Effector memory CD8-positive, alpha-beta T cell (primary cell): ENCODE measurements around the gene ADGRL2.

Experiments
- ATAC-seq: fragments of 150-1000 bp; cut with Tn5 transposase; replicated peaks from 2 replicates; pipeline ENCODE4 v1.10.0; 2021; ENCODE audit warnings: mild to moderate bottlenecking, moderate library complexity
- DNase-seq, 3 experiments: peaks; one replicate each; pipeline ENCODE4 v3.0.0; 2021
- H3K27ac Mint-ChIP-seq, 2 donors: one replicate each; pipeline ENCODE4 v1.8.0; 2022; ENCODE audit warnings: mild to moderate bottlenecking in 2 of 2, mixed read lengths in 2 of 2, moderate library complexity in 2 of 2
- H3K27me3 Mint-ChIP-seq, 2 donors: one replicate each; pipeline ENCODE4 v1.8.0; 2022; ENCODE audit warnings: mixed read lengths in 2 of 2
- H3K36me3 Mint-ChIP-seq: one replicate; pipeline ENCODE4 v1.8.0; 2022; ENCODE audit warnings: mild to moderate bottlenecking, moderate library complexity, mixed read lengths; ENCODE audit not compliant: insufficient read depth
- H3K4me1 Mint-ChIP-seq, 2 donors: one replicate each; pipeline ENCODE4 v1.8.0; 2022; ENCODE audit warnings: low read depth in 2 of 2, mixed read lengths in 2 of 2
- H3K4me3 Mint-ChIP-seq, 2 donors: one replicate each; pipeline ENCODE4 v1.8.0; 2022; ENCODE audit warnings: mild to moderate bottlenecking in 2 of 2, mixed read lengths in 2 of 2, moderate library complexity in 2 of 2
- H3K9me3 Mint-ChIP-seq, 2 donors: one replicate each; pipeline ENCODE4 v1.8.0; 2022; ENCODE audit warnings: mixed read lengths in 2 of 2
- total RNA-seq, 9 experiments: gene quantifications; one replicate each; lab custom pipeline; 2026; lab: John Stamatoyannopoulos, UW

ADGRL2 gene
- 0 to 10.7 (median 0.20) reads per million in 9 experiments for total RNA-seq

- peaks cover 9 to 12% of the 10 kb centered on the region in 2 donors for H3K9me3 Mint-ChIP-seq
- no peaks in the 10 kb centered on the region for H3K4me1 Mint-ChIP-seq
- no peak for ATAC-seq
- H3K27me3 Mint-ChIP-seq = peaks cover 11 to 22% of the 10 kb centered on the region in 2 donors
- peaks cover 3% of the 10 kb centered on the region for H3K36me3 Mint-ChIP-seq
- H3K27ac Mint-ChIP-seq = no peak within 1 kb of the TSS
- no peak for DNase-seq
- no peak within 1 kb of the TSS for H3K4me3 Mint-ChIP-seq
These were observed at the start of gene ADGRL2 for GRCh38 chr1:81800695-81801650. TSS of gene ADGRL2 (plus strand) at chr1:81800934. CDS start at chr1:81836985, 36,051 bp downstream.

GRCh38 chr1:81752840-81753239 is 47.9 kb upstream of the ADGRL2 start:
- no peaks in the 10 kb centered on the region for H3K4me1 Mint-ChIP-seq
- H3K27ac Mint-ChIP-seq = no peak overlapping the region
- no peaks in the 10 kb centered on the region for H3K36me3 Mint-ChIP-seq
- ATAC-seq (no peak), DNase-seq (no peak)
- no peaks in the 10 kb centered on the region for H3K27me3 Mint-ChIP-seq
- H3K4me3 Mint-ChIP-seq = no peak overlapping the region
- peaks cover 12 to 22% of the 10 kb centered on the region in 2 donors for H3K9me3 Mint-ChIP-seq

- no peak for DNase-seq
- Mint-ChIP-seq H3K36me3 (no peaks in the 10 kb centered on the region), H3K27ac (no peak overlapping the region), H3K27me3 (no peaks in the 10 kb centered on the region), H3K9me3 (peaks cover 12 to 22% of the 10 kb centered on the region in 2 donors), H3K4me3 (no peak overlapping the region), H3K4me1 (no peaks in the 10 kb centered on the region)
- no peak for ATAC-seq
These were observed 46.3 kb upstream of the ADGRL2 start for GRCh38 chr1:81754424-81754823.

- peaks cover 7 to 22% of the 10 kb centered on the region in 2 donors for H3K9me3 Mint-ChIP-seq
- H3K4me1 Mint-ChIP-seq = no peaks in the 10 kb centered on the region
- H3K4me3 Mint-ChIP-seq = no peak overlapping the region
- ATAC-seq = no peak
- no peaks in the 10 kb centered on the region for H3K27me3 Mint-ChIP-seq
- DNase-seq = no peak
- H3K27ac Mint-ChIP-seq = no peak overlapping the region
- H3K36me3 Mint-ChIP-seq = no peaks in the 10 kb centered on the region
These were observed 43.9 kb upstream of the ADGRL2 start for GRCh38 chr1:81756872-81757271.

- Mint-ChIP-seq H3K36me3 (no peaks in the 10 kb centered on the region), H3K4me3 (no peak overlapping the region), H3K27me3 (no peaks in the 10 kb centered on the region), H3K4me1 (no peaks in the 10 kb centered on the region), H3K27ac (no peak overlapping the region), H3K9me3 (peaks cover 7 to 15% of the 10 kb centered on the region in 2 donors)
- DNase-seq = no peak
- ATAC-seq = no peak
These were observed 43.2 kb upstream of the ADGRL2 start for GRCh38 chr1:81757398-81758020.

- H3K36me3 Mint-ChIP-seq = no peaks in the 10 kb centered on the region
- no peak for DNase-seq
These were observed 42.6 kb upstream of the ADGRL2 start for GRCh38 chr1:81758181-81758580.

GRCh38 chr1:81760477-81761097 is 40.1 kb upstream of the ADGRL2 start:
- no peaks in the 10 kb centered on the region for H3K36me3 Mint-ChIP-seq
- H3K27ac Mint-ChIP-seq = no peak overlapping the region
- DNase-seq = no peak
- H3K9me3 Mint-ChIP-seq = peaks cover 5 to 7% of the 10 kb centered on the region in 2 donors
- no peak overlapping the region for H3K4me3 Mint-ChIP-seq
- no peak for ATAC-seq
- H3K4me1 Mint-ChIP-seq = no peaks in the 10 kb centered on the region
- H3K27me3 Mint-ChIP-seq = no peaks in the 10 kb centered on the region

More at GRCh38 chr1:81758181-81758580, 42.6 kb upstream of the ADGRL2 start:
- H3K27ac Mint-ChIP-seq = no peak overlapping the region
- H3K27me3 Mint-ChIP-seq = no peaks in the 10 kb centered on the region
- peaks cover 5 to 9% of the 10 kb centered on the region in 2 donors for H3K9me3 Mint-ChIP-seq
- no peaks in the 10 kb centered on the region for H3K4me1 Mint-ChIP-seq
- ATAC-seq = no peak
- H3K4me3 Mint-ChIP-seq = no peak overlapping the region

GRCh38 chr1:81775510-81775909 is 25.2 kb upstream of the ADGRL2 start:
- Mint-ChIP-seq H3K9me3 (peaks cover 4 to 14% of the 10 kb centered on the region in 2 donors), H3K27me3 (no peaks in the 10 kb centered on the region), H3K36me3 (no peaks in the 10 kb centered on the region), H3K4me1 (no peaks in the 10 kb centered on the region), H3K4me3 (no peak overlapping the region), H3K27ac (no peak overlapping the region)
- ATAC-seq (no peak), DNase-seq (no peak)

GRCh38 chr1:81780705-81781454 is 19.9 kb upstream of the ADGRL2 start:
- ATAC-seq (no peak), DNase-seq (no peak)

GRCh38 chr1:81781749-81782148 is 19.0 kb upstream of the ADGRL2 start:
- H3K4me3 Mint-ChIP-seq = no peak overlapping the region

More at GRCh38 chr1:81780705-81781454, 19.9 kb upstream of the ADGRL2 start:
- H3K9me3 Mint-ChIP-seq = peaks cover 9 to 15% of the 10 kb centered on the region in 2 donors
- no peaks in the 10 kb centered on the region for H3K36me3 Mint-ChIP-seq
- no peak overlapping the region for H3K27ac Mint-ChIP-seq
- H3K4me1 Mint-ChIP-seq = no peaks in the 10 kb centered on the region
- H3K27me3 Mint-ChIP-seq = no peaks in the 10 kb centered on the region
- H3K4me3 Mint-ChIP-seq = no peak overlapping the region

GRCh38 chr1:81792184-81792583 is 8.6 kb upstream of the ADGRL2 start:
- Mint-ChIP-seq H3K4me3 (no peak overlapping the region), H3K27ac (no peak overlapping the region), H3K27me3 (no peaks in the 10 kb centered on the region), H3K9me3 (peaks cover 5 to 12% of the 10 kb centered on the region in 2 donors), H3K36me3 (no peaks in the 10 kb centered on the region), H3K4me1 (no peaks in the 10 kb centered on the region)
- DNase-seq (no peak), ATAC-seq (no peak)

More at GRCh38 chr1:81781749-81782148, 19.0 kb upstream of the ADGRL2 start:
- no peaks in the 10 kb centered on the region for H3K27me3 Mint-ChIP-seq
- no peak overlapping the region for H3K27ac Mint-ChIP-seq
- H3K4me1 Mint-ChIP-seq = no peaks in the 10 kb centered on the region
- H3K9me3 Mint-ChIP-seq = peaks cover 9 to 15% of the 10 kb centered on the region in 2 donors
- H3K36me3 Mint-ChIP-seq = no peaks in the 10 kb centered on the region
- no peak for DNase-seq
- no peak for ATAC-seq

- Mint-ChIP-seq H3K9me3 (peaks cover 0 to 2% of the 10 kb centered on the region in 2 donors), H3K27ac (no peak overlapping the region), H3K27me3 (peaks cover 0 to 6% of the 10 kb centered on the region in 2 donors), H3K36me3 (peaks cover 3% of the 10 kb centered on the region), H3K4me3 (no peak overlapping the region), H3K4me1 (no peaks in the 10 kb centered on the region)
- no peak for DNase-seq
- ATAC-seq = no peak
These were observed 3.0 kb upstream of the ADGRL2 start for GRCh38 chr1:81797701-81798100.
